NCI-H82 (cell line): ENCODE results near the gene FOXB2.
"Not testable (repeated sequence)": the region's sequence is repeated elsewhere in the genome, so short reads cannot be mapped to it uniquely, and the experiment has no call there.

Source experiments
- DNase-seq: peaks from one replicate; lab custom pipeline; 2025; lab: John Stamatoyannopoulos, UW

FOXB2 gene

GRCh38 chr9:77019236-77019925 lies at the start of gene FOXB2:
Gene FOXB2, plus strand, starts transcription at chr9:77019655. Its CDS starts 0 bp downstream, at chr9:77019655.
- DNase-seq = peak; percentile 8

- DNase-seq = no peak
Observed at GRCh38 chr9:76969716-76970115, 49.7 kb upstream of the FOXB2 start.

DNA sequence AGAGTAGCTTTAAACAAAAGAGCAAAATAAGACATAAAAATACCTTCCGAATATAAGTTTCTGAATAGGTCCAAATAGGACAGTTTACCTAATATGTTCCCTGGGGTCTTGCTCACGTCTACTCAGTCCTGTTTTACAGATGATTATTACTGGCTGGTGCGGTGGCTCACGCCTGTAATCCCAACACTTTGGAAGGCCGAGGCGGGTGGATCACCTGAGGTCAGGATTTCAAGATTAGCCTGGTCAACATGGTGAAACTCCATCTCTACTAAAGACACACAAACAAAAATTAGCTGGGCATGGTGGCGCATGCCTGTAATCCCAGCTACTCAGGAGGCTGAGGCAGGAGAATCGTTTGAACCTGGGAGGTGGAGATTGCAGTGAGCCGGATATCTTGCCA lies 40.6 kb upstream of the FOXB2 start:
- DNase-seq = not testable (repeated sequence)

DNA sequence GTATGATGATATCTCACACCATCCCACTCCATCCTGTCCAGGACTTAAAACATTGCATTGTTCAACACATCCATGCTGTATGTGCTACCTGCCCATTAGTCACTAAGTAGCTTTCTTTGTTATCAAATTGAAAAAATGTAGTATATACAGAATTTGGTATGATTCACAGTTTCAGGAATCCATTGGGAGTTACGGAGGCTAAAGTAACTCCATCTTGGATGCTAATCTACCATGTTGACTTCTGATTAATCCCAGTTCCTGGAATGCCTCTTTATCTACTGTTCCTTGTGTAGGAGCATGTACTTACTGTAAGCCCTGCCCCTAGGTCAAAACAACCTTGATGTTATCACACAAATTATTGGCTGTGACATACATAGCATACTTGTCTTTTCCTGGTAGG lies 38.9 kb upstream of the FOXB2 start:
- no peak for DNase-seq

GRCh38 chr9:76984486-76984885 lies 35.0 kb upstream of the FOXB2 start:
- DNase-seq = no peak

GRCh38 chr9:76985581-76985980 lies 33.9 kb upstream of the FOXB2 start:
- no peak for DNase-seq

- peak; percentile 63 for DNase-seq
Observed at GRCh38 chr9:76987594-76988200, 31.8 kb upstream of the FOXB2 start.

DNA sequence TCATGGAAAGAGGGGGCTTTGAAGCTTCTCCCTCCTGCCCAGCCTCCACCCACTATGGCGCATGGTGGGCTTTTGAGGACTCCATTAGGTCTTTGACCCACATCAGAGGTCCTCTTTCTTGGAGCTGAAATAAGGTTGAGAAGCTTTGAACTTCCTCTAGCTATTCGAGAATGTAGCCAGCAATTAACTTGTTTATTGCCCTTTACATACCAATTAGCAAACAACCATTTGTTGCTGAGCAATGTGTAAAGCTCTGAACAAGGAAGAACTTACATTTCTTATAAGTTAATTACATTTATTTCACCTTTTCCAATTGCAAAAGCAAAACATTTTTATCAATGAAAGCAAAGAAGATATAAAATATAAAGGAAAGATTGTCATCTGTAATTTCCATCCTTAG lies 30.5 kb upstream of the FOXB2 start:
- DNase-seq = no peak

- DNase-seq = no peak
Observed at GRCh38 chr9:76989501-76989900, 30.0 kb upstream of the FOXB2 start.

- DNase-seq = peak; percentile 61
Observed at GRCh38 chr9:76996700-76997099, 22.8 kb upstream of the FOXB2 start.

DNA sequence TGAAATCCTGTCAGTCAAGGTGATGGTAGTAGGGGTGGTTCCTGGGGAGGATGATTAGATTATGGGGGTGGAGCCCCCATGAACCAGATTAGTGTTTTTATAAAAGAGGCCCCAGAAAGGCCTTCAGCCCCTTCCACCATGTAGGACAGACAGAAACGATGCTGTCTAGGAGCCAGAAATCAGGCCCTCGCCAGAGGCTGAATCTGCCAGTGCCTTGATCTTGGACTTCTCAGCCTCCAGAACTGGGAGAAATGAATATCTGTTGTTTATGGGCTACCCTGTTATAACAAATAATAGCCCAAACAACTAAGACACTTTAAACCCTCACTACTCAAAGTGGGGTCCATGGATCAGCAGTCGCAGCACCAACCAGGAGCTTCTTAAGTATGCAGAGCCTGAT lies 20.2 kb upstream of the FOXB2 start:
- no peak for DNase-seq

DNA sequence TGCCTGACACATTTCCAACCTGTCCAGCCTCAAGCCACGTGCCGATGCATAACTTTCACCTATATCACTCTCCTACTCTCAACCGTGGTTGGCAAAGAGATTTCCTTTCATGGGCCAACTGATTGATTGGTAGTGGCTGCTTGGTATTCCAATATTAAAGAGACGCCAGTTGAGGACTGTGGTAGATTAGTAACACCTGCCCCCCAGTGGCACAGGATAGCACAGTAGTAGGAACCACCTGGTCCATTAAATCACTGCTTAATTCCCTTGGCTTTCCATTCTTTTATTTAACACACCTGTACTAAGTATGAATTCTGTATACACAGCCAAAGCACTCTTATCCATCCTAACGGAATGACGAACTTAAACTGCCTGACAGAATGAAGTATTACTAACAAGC lies 19.1 kb upstream of the FOXB2 start:
- DNase-seq = peak; percentile 6

- DNase-seq = no peak
Observed at GRCh38 chr9:77003366-77003765, 16.1 kb upstream of the FOXB2 start.

DNA sequence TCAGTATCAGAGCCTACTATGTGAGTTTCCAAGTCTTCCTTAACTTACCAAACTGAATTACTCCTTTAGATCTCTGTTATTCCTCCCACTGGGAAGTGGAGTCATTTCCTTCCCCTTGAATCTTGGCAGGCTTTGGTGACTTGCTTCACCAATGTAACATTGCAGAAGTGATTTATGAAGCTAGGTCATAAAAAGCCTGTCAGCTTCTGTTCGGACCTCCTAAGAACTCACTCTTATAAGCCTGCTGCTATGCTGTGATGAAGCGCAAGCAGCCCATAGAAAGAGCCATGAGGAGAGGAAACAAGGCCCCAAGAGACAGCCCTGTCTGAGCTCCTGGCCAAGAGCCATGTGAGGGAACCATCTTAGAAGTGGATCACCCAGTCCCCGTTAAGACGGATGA lies 14.2 kb upstream of the FOXB2 start:
- no peak for DNase-seq

DNA sequence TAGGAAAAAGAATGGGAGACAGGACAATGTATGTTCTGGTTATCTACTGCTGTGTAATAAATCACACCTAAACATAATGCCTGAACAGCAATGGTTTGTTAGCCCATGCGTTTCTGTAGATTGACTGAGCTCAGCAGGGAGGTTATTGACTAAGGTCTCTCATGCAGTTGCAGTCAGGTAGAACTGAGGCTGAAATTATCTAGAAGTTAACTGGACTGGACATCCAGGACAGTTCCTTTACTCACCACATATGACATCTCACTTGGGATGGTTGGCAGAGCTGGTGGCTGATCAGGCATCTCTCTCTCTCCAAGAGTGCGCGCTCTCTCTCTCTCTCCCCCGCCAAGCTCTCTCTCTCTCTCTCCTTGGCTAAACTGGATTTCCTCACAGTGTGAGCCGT lies 8.9 kb upstream of the FOXB2 start:
- DNase-seq = no peak

- peak; percentile 76 for DNase-seq
Observed at GRCh38 chr9:77011973-77012821, 7.3 kb upstream of the FOXB2 start.

- DNase-seq = no peak
Observed at GRCh38 chr9:77013206-77013931, 6.1 kb upstream of the FOXB2 start.

GRCh38 chr9:77013932-77014596 lies 5.4 kb upstream of the FOXB2 start:
- no peak for DNase-seq

- no peak for DNase-seq
Observed at GRCh38 chr9:77014597-77015263, 4.7 kb upstream of the FOXB2 start.

GRCh38 chr9:77015327-77016048 lies 4.0 kb upstream of the FOXB2 start:
- no peak for DNase-seq

GRCh38 chr9:77016121-77016525 lies 3.3 kb upstream of the FOXB2 start:
- DNase-seq = no peak
